ENCODE data around the gene CASP7.

GRCh38 chr10:113776553-113776952, 96.8 kb downstream of the CASP7 start:
- TF ChIP-seq CTCF (IDR thresholded peaks at IDR 0.05; ENCODE audit: low read length) (no peak), EZH2 (IDR thresholded peaks at IDR 0.05; ENCODE audit: borderline replicate concordance, low read length) (no peak)
